Coronary artery (tissue), 2 donors: Measurements from ENCODE around the gene ZNF292.

ENCODE experiments used
- DNase-seq: peaks from one replicate; pipeline ENCODE4 v3.0.0-alpha.2; 2017; ENCODE audit warnings: low spot score
- H3K27ac ChIP-seq, 2 donors: fragments of 200-600 bp; sonication (generic); one replicate each; pipeline ENCODE4 v1.5.1; 2016 to 2019
- H3K4me3 ChIP-seq: fragments of 200-600 bp; sonication (generic); 2 replicates; pipeline ENCODE4 v1.5.1; 2016; ENCODE audit warnings: mild to moderate bottlenecking, moderate library complexity
- TF ChIP-seq, protein P1 (sequence below): fragments of 200-600 bp; sonication (generic); IDR thresholded peaks from one replicate; pipeline ENCODE4 v1.5.1; 2019; ENCODE audit warnings: antibody characterized with exemption

ZNF292 gene

GRCh38 chr6:87259791-87260190, 104.4 kb downstream of the ZNF292 start:
- no peak for DNase-seq
- TF ChIP-seq, protein P1, sequence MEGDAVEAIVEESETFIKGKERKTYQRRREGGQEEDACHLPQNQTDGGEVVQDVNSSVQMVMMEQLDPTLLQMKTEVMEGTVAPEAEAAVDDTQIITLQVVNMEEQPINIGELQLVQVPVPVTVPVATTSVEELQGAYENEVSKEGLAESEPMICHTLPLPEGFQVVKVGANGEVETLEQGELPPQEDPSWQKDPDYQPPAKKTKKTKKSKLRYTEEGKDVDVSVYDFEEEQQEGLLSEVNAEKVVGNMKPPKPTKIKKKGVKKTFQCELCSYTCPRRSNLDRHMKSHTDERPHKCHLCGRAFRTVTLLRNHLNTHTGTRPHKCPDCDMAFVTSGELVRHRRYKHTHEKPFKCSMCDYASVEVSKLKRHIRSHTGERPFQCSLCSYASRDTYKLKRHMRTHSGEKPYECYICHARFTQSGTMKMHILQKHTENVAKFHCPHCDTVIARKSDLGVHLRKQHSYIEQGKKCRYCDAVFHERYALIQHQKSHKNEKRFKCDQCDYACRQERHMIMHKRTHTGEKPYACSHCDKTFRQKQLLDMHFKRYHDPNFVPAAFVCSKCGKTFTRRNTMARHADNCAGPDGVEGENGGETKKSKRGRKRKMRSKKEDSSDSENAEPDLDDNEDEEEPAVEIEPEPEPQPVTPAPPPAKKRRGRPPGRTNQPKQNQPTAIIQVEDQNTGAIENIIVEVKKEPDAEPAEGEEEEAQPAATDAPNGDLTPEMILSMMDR, result no peak
- Histone ChIP-seq H3K27ac (no peak overlapping the region), H3K4me3 (no peak overlapping the region)

DNA sequence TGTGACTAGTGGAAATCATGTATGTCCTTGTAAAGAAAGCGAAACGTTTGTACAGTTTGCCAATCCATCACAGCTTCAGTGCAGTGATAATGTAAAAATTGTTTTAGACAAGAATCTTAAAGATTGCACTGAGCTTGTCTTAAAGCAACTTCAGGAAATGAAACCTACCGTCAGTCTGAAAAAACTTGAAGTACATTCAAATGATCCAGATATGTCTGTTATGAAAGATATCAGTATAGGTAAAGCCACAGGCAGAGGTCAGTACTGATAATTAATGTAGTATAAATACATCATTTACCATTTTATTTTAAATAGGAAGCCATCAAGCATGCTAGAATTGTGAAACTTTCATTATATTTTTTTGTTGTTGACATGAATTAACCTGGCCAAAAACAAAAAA, 106.2 kb downstream of the ZNF292 start:
- Histone ChIP-seq H3K27ac (no peak overlapping the region), H3K4me3 (no peak overlapping the region)
- TF ChIP-seq, protein P1, result no peak
- no peak for DNase-seq

- Histone ChIP-seq H3K4me3 (no peak overlapping the region), H3K27ac (no peak overlapping the region)
- TF ChIP-seq, protein P1, result no peak
- no peak for DNase-seq
Measured at GRCh38 chr6:87264481-87264880, 109.1 kb downstream of the ZNF292 start.

DNA sequence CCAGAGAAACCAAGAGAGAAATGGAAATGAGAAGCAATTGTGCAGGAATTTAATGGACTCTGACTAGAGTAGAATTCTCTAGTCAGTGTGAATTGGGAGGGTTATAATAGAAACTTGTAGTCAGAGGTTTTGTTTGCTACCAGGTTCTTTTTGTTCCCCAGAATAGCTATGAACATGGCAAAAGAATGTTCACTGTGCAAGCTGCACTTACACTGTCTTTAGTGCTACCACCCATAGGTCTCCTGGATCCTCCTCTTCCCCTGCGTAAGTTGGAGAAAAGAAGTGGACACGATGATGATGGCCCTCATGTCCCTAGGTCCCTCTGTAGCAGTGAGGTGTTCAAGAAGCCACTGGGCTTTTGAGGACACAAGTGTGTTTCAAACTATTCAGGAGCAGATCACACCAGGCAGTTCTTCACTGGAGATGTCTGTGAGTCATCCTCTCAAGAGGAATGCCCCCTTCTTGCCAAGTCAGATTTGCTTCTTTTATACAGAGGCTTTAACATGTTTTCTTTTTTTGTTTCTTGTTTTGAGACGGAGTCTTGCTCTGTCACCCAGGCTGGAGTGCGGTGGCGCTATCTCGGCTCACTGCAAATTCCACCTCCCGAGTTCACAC, 119.4 kb downstream of the ZNF292 start:
- DNase-seq, result no peak
- H3K27ac ChIP-seq, result no peak overlapping the region
- H3K4me3 ChIP-seq, result no peak overlapping the region
- TF ChIP-seq, protein P1, result no peak

- Histone ChIP-seq H3K27ac (no peak overlapping the region), H3K4me3 (no peak overlapping the region)
- TF ChIP-seq, protein P1, result no peak
- DNase-seq, result no peak
Measured at GRCh38 chr6:87276624-87277023, 121.3 kb downstream of the ZNF292 start.

DNA sequence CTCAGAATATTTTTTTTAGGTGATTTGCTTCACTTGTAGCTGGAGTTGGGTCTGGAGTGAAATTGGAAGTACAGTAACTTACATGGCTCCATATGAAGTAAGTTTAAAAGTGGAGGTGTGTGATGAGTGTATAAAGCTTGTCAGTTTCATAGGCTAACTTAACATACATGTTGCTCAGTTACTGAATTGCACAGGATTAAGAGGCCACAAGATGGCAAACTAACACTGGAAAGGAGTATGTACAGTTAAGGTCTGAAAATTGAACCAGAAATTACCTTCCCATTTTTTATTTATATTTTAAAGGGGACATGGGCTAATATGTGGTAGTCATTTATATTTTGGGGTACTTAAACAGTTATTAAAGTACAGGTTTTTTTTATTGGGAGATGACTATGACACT, 121.8 kb downstream of the ZNF292 start:
- DNase-seq, result no peak
- H3K27ac ChIP-seq, result no peak overlapping the region
- no peak overlapping the region for H3K4me3 ChIP-seq
- TF ChIP-seq, protein P1, result no peak

DNA sequence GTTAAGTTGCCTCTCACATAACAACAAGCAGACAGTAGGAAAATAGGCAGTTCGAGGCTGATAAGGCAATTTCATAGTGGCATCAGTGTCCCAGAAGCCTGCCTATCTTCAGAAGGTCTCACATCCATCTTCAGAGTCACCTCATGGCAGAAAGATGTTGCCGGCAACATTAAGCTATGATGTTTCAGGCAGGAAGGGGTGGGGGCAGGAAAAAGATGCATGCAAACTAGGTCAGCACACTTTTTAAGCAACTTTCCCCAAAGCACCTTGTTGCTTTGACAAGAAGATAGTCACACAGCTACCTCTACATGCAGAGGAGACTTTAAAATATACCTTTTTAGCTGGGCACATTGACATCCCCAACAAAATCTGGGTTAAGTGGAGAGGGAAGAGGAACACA, 123.8 kb downstream of the ZNF292 start:
- DNase-seq, result no peak
- TF ChIP-seq, protein P1, result no peak
- Histone ChIP-seq H3K4me3 (no peak overlapping the region), H3K27ac (no peak overlapping the region)
